K562 (cell line): ENCODE results near the gene TAL1. TPM values are rescaled to one million over a fixed set of nuclear protein-coding genes. Genes with fewer than 3 reads are reported as not detected.
A peak's percentile ranks its signal among the peaks of the same experiment; 100 is the strongest.

Experiments
- ATAC-seq: fragments of 200-7000 bp; cut with Tn5 transposase; 3 replicates; pipeline ENCODE4 v1.9.1; 2020; ENCODE audit warnings: moderate library complexity
- BruUV-seq: library from RNA; stranded (reverse); fragments of 400-500 nt; replicated peaks from 2 replicates; lab custom pipeline; 2021; lab: Mats Ljungman, UMichigan
- CTCF ChIA-PET: fragments of 300-600 bp; formaldehyde crosslinking; extraction: SDS; loops from one replicate; lab custom pipeline; 2021; ENCODE audit warnings: low intra/inter-chr PET ratio; lab: Yijun Ruan, JAX
- POLR2A ChIA-PET: fragments of 300-600, 350-650 bp; sonication (Branson Sonifier 250); formaldehyde crosslinking; extraction: SDS; loops from one replicate; lab custom pipeline; 2021; ENCODE audit warnings: antibody characterized with exemption, inconsistent platforms; lab: Yijun Ruan, JAX
- DNase-seq, 4 experiments: peaks; one replicate each; pipeline versions ENCODE4 v3.0.0 to v3.0.0-alpha.2; 2011 to 2018; ENCODE audit warnings: low spot score in 3 of 4, mixed read lengths in 3 of 4; ENCODE audit errors: extremely low read depth in 1 of 4
- FAIRE-seq: peaks from 2 replicates; lab custom pipeline; 2011; peaks lifted over from hg19 to GRCh38; lab: Jason Lieb, UNC
- H2AFZ ChIP-seq: 2 replicates; pipeline ENCODE4 v1.6.0; 2011; ENCODE audit warnings: low read depth, low read length, control low read depth, inconsistent platforms
- H3K27ac ChIP-seq: fragments of 200-600 bp; 3 replicates; pipeline ENCODE4 v1.8.0; 2011; ENCODE audit warnings: low read depth, mild to moderate bottlenecking, control low read depth, inconsistent platforms, low read length, moderate library complexity, mixed read lengths; ENCODE audit errors: extremely low read depth
- H3K27me3 ChIP-seq, 2 experiments: fragments of 300-600 bp in 1 of 2; 2 replicates in 1 of 2; 3 replicates in 1 of 2; pipeline versions ENCODE4 v1.6.0 to v1.8.0; 2011; ENCODE audit warnings: inconsistent platforms in 2 of 2, low read length in 2 of 2, mild to moderate bottlenecking in 1 of 2, mixed read lengths in 1 of 2, moderate library complexity in 1 of 2; ENCODE audit not compliant: control insufficient read depth in 2 of 2, insufficient read depth in 2 of 2
- H3K36me3 ChIP-seq: fragments of 300-600 bp; 3 replicates; pipeline ENCODE4 v1.8.0; 2011; ENCODE audit warnings: mild to moderate bottlenecking, low read length, inconsistent platforms; ENCODE audit not compliant: control insufficient read depth, insufficient read depth
- H3K4me1 ChIP-seq, 2 experiments: fragments of 200-600 bp in 1 of 2; replicated peaks in 1 of 2; 2 replicates in 1 of 2; 3 replicates in 1 of 2; pipeline versions ENCODE4 v1.5.1 to v1.8.0; 2011; ENCODE audit warnings: inconsistent platforms in 2 of 2, low read length in 2 of 2, mild to moderate bottlenecking in 1 of 2, mixed read lengths in 1 of 2, moderate library complexity in 1 of 2; ENCODE audit not compliant: control insufficient read depth in 2 of 2, insufficient read depth in 2 of 2
- H3K4me2 ChIP-seq: 2 replicates; pipeline ENCODE4 v1.6.1; 2011; ENCODE audit warnings: low read length, control low read depth, inconsistent platforms, mixed read lengths; ENCODE audit not compliant: insufficient read depth
- H3K4me3 ChIP-seq: fragments of 200-600 bp; sonication (generic), shearing (Covaris generic); 2 replicates; pipeline ENCODE4 v1.5.1; 2016; ENCODE audit warnings: control low read depth, inconsistent platforms
- H3K79me2 ChIP-seq: fragments of 200-600 bp; 3 replicates; pipeline ENCODE4 v1.8.0; 2011; ENCODE audit warnings: low read length, inconsistent platforms; ENCODE audit not compliant: control insufficient read depth, insufficient read depth
- H3K9ac ChIP-seq, 2 experiments: 2 replicates each; pipeline versions ENCODE4 v1.6.0 to v1.6.1; 2011; ENCODE audit warnings: low read depth in 2 of 2, low read length in 2 of 2, control low read depth in 1 of 2, inconsistent platforms in 1 of 2, mild to moderate bottlenecking in 1 of 2, mixed read lengths in 1 of 2; ENCODE audit not compliant: insufficient read depth in 1 of 2
- H3K9me1 ChIP-seq: one replicate; pipeline ENCODE4 v1.6.0; 2011; ENCODE audit warnings: inconsistent platforms, mild to moderate bottlenecking, low read length, moderate library complexity; ENCODE audit not compliant: control insufficient read depth, insufficient read depth
- H3K9me3 ChIP-seq: replicated peaks from 2 replicates; pipeline ENCODE4 v1.5.1; 2011; ENCODE audit warnings: low read depth, low read length, inconsistent platforms; ENCODE audit not compliant: control insufficient read depth, insufficient read depth
- H4K20me1 ChIP-seq: replicated peaks from 2 replicates; pipeline ENCODE4 v1.6.1; 2011; ENCODE audit warnings: low read length, inconsistent platforms, mixed read lengths; ENCODE audit not compliant: control insufficient read depth, insufficient read depth
- ARHGAP35 ChIP-seq: fragments of 450-650 bp; IDR thresholded peaks from 2 replicates; pipeline ENCODE4 v1.6.1; 2018; ENCODE audit not compliant: partially characterized antibody
- CBFA2T2 ChIP-seq: fragments of 450-650 bp; conservative IDR thresholded peaks from 2 replicates; pipeline ENCODE4 v1.6.1; 2017; ENCODE audit warnings: mild to moderate bottlenecking
- CBFA2T3 ChIP-seq: fragments of 450-650 bp; IDR thresholded peaks from 2 replicates; pipeline ENCODE4 v1.6.1; 2017
- CTBP1 ChIP-seq: fragments of 450-650 bp; IDR thresholded peaks from 2 replicates; pipeline ENCODE4 v1.6.1; 2016; ENCODE audit warnings: borderline replicate concordance
- EP300 ChIP-seq: IDR thresholded peaks from 2 replicates; pipeline ENCODE4 v1.6.1; 2012; ENCODE audit warnings: low read length, improper control_type of control experiment
- JUND ChIP-seq, 2 experiments: IDR thresholded peaks; 2 replicates in 1 of 2; 3 replicates in 1 of 2; pipeline ENCODE4 v1.6.1; 2011; ENCODE audit warnings: borderline replicate concordance in 2 of 2, low read depth in 2 of 2, low read length in 2 of 2, improper control_type of control experiment in 1 of 2, missing biosample characterization in 1 of 2, missing genetic modification characterization in 1 of 2, missing genetic modification reagents in 1 of 2
- NFE2 ChIP-seq: IDR thresholded peaks from 2 replicates; pipeline ENCODE4 v1.6.1; 2014; ENCODE audit warnings: antibody characterized with exemption, low read depth
- NFYB ChIP-seq: IDR thresholded peaks from 2 replicates; pipeline ENCODE4 v1.6.1; 2011; ENCODE audit warnings: mild to moderate bottlenecking, moderate library complexity; ENCODE audit not compliant: insufficient read length; ENCODE audit errors: extremely low read depth
- SIN3B ChIP-seq: fragments of 450-650 bp; IDR thresholded peaks from 2 replicates; pipeline ENCODE4 v1.6.1; 2017; ENCODE audit warnings: low read depth, mild to moderate bottlenecking, moderate library complexity
- SREBF1 ChIP-seq: fragments of 150-350 bp; IDR thresholded peaks from 2 replicates; pipeline ENCODE4 v1.6.1; 2014; ENCODE audit warnings: antibody characterized with exemption, low read depth, low read length, borderline replicate concordance
- TCF3 ChIP-seq: sonication (generic); formaldehyde crosslinking; IDR thresholded peaks from 2 replicates; pipeline ENCODE4 v1.4.0; 2020; ENCODE audit warnings: mild to moderate bottlenecking, missing genetic modification reagents
- THAP12 ChIP-seq: fragments of 250-450 bp; sonication (Bioruptor Pico); IDR thresholded peaks from 2 replicates; pipeline ENCODE4 v1.9.0; 2021; ENCODE audit warnings: mild to moderate bottlenecking, inconsistent platforms
- ZNF143 ChIP-seq: sonication (generic); formaldehyde crosslinking; IDR thresholded peaks from 2 replicates; pipeline ENCODE4 v1.9.0; 2022; ENCODE audit warnings: mild to moderate bottlenecking, missing genetic modification reagents
- ZNF592 ChIP-seq: fragments of 450-650 bp; IDR thresholded peaks from 2 replicates; pipeline ENCODE4 v1.6.1; 2017; ENCODE audit warnings: antibody characterized with exemption, mild to moderate bottlenecking
- ZNF655 ChIP-seq: fragments of 250-450 bp; sonication (Bioruptor Pico); IDR thresholded peaks from 2 replicates; pipeline ENCODE4 v1.5.0; 2021
- in situ Hi-C: fragments of 300-500 bp; cut with MboI; formaldehyde crosslinking; loops from 4 replicates; pipeline ENCODE4 v1.15.0; 2018; ENCODE audit warnings: inconsistent platforms, mixed read lengths
- intact Hi-C: fragments of 100-400 bp; cut with micrococcal nuclease; formaldehyde crosslinking; loops from 2 replicates; pipeline ENCODE4 v1.14.2; 2022
- polyA plus RNA-seq, 8 experiments: library from polyadenylated mRNA; depleted of rRNA in 4 of 8; stranded (reverse) in 5 of 8; unstranded in 3 of 8; fragments of >200 nt; fragmentation: Nextera tagmentation in 2 of 8; fragmentation: Illumina TruSeq in 1 of 8; extraction: Ambion mirVana in 2 of 8; extraction: Trizol in 1 of 8; gene quantifications; 2 replicates each; pipeline versions ENCODE4 v1.2.1 to v1.2.3, GENCODE V29; 2011 to 2014; ENCODE audit warnings: inconsistent platforms in 1 of 8, missing spikeins in 1 of 8
- total RNA-seq, 7 experiments: library from RNA; depleted of rRNA in 6 of 7; stranded (reverse); fragments of >200 nt in 6 of 7; fragmentation: Illumina TruSeq in 2 of 7; extraction: Trizol in 2 of 7; gene quantifications; 2 replicates each; pipeline versions ENCODE4 v1.2.1 to v1.2.3, GENCODE V29; 2011 to 2021; ENCODE audit warnings: low replicate concordance in 1 of 7

The TAL1 gene
- total and polyA plus RNA-seq, 9 of the 15 experiments (the other 6 are each of a cell fraction or from before 2014, with no cell fraction given) = 18.5 to 106 (median 59.7) TPM

- peaks cover 44 to 55% of the 10 kb centered on the region in 2 experiments; a peak in 4 of 5 replicates for H3K4me1 ChIP-seq
- no peaks in the 10 kb centered on the region for H4K20me1 ChIP-seq
- H3K4me2 ChIP-seq = peak overlapping the region; percentile 40
- no peaks in the 10 kb centered on the region for H3K36me3 ChIP-seq
- ATAC-seq (peak; percentile 52), DNase-seq (peak in 1 of 4 experiments; percentile 71), FAIRE-seq (peak; percentile 75)
- H3K79me2 ChIP-seq = no peaks in the 10 kb centered on the region
- H3K27ac ChIP-seq = peak overlapping the region; percentile 24; the same call in 2 of the 3 replicates
- no peaks in the 10 kb centered on the region for H3K9me3 ChIP-seq
- H2AFZ ChIP-seq = peak overlapping the region; percentile 85
- BruUV-seq = no TSS peak
- H3K9ac ChIP-seq = peak overlapping the region in 1 of 2 experiments; percentile 7; a peak in 1 of 4 replicates
- ChIA-PET POLR2A (interaction anchor here (0.6 to 5.7 kb wide), 7 partner anchors 8 to 120 kb away, joined by 3 to 65 read pairs (median 3); partner anchors contain the start of gene STIL), CTCF (interaction anchor here (2.7 to 3.9 kb wide), 2 partner anchors 69 to 230 kb away, joined by 17 to 44 read pairs; no protein-coding TSS in a partner anchor)
- H3K27me3 ChIP-seq = no peaks in the 10 kb centered on the region
- no peaks in the 10 kb centered on the region for H3K9me1 ChIP-seq
- in situ Hi-C loops (loop anchor here (5.0 kb wide), 1 partner anchor 68 kb away; no protein-coding TSS in a partner anchor), intact Hi-C loops (loop anchor here (2.0 kb wide), 1 partner anchor 14 kb away; no protein-coding TSS in a partner anchor)
- no peak overlapping the region for H3K4me3 ChIP-seq
- no peak for TF ChIP-seq ZNF143 (CRISPR knock-in tag)
- TF ChIP-seq ZNF592 = peak; percentile 37; the same call in 1 of the 2 replicates
- no peak for TF ChIP-seq NFE2
- no peak for TF ChIP-seq NFYB
- peak; percentile 33; the same call in 1 of the 2 replicates for TF ChIP-seq EP300
- TF ChIP-seq CBFA2T3 = peak; percentile 71
- TF ChIP-seq TCF3 (CRISPR knock-in tag) = 0 out of 2 replicates have a peak, but pooled peaks have one; percentile 38
- peak; percentile 34; the same call in 1 of the 2 replicates for TF ChIP-seq CBFA2T2
- no peak for TF ChIP-seq JUND (IDR thresholded peaks at IDR 0.05; ENCODE audit: borderline replicate concordance, low read depth, low read length)
- TF ChIP-seq JUND (tag; IDR thresholded peaks at IDR 0.05; ENCODE audit: borderline replicate concordance, low read depth, low read length) = peak; percentile 28; the same call in 1 of the 3 replicates
- no peak for TF ChIP-seq SIN3B
- no peak for TF ChIP-seq SREBF1
- no peak for TF ChIP-seq ZNF655
- no peak for TF ChIP-seq ARHGAP35
- TF ChIP-seq CTBP1 = no peak
- 0 out of 2 replicates have a peak, but pooled peaks have one; percentile 18 for TF ChIP-seq THAP12 (CRISPR knock-in tag)
These were observed 37.7 kb downstream of the TAL1 start for GRCh38 chr1:47194311-47194710.
